Activated CD4-positive, alpha-beta T cell treated with anti-CD3 and anti-CD28 coated beads for 48 hours (primary cell): ENCODE data around the gene SHC2.
"Not testable (repeated sequence)": the region's sequence is repeated elsewhere in the genome, so short reads cannot be mapped to it uniquely, and the experiment has no call there.

Experiments
- DNase-seq: peaks from one replicate; pipeline ENCODE4 v3.0.0-alpha.2; 2020

Gene SHC2

GRCh38 chr19:386632-387301 is 74.1 kb downstream of the SHC2 start:
- DNase-seq: not testable (repeated sequence)

GRCh38 chr19:386189-386588 is 74.6 kb downstream of the SHC2 start:
- DNase-seq: not testable (repeated sequence)

GRCh38 chr19:384799-385169 is 76.0 kb downstream of the SHC2 start:
- no peak for DNase-seq

GRCh38 chr19:383922-384798 is 76.7 kb downstream of the SHC2 start:
- DNase-seq: peak; percentile 36

GRCh38 chr19:383040-383439 is 77.8 kb downstream of the SHC2 start:
- DNase-seq: no peak

- peak; percentile 57 for DNase-seq
Measured at GRCh38 chr19:382578-382977, 78.3 kb downstream of the SHC2 start.

- DNase-seq: peak; percentile 36
Measured at GRCh38 chr19:381901-382300, 78.9 kb downstream of the SHC2 start.

GRCh38 chr19:380618-381219 is 80.1 kb downstream of the SHC2 start:
- peak; percentile 28 for DNase-seq

GRCh38 chr19:379796-380195 is 81.0 kb downstream of the SHC2 start:
- DNase-seq: no peak

GRCh38 chr19:378706-379105 is 82.1 kb downstream of the SHC2 start:
- no peak for DNase-seq

- DNase-seq: no peak
Measured at GRCh38 chr19:377801-378581, 82.8 kb downstream of the SHC2 start.

- DNase-seq: no peak
Measured at GRCh38 chr19:376111-376470, 84.7 kb downstream of the SHC2 start.

- no peak for DNase-seq
Measured at GRCh38 chr19:375395-376110, 85.3 kb downstream of the SHC2 start.

- no peak for DNase-seq
Measured at GRCh38 chr19:374886-375235, 86.0 kb downstream of the SHC2 start.

- DNase-seq: no peak
Measured at GRCh38 chr19:374183-374885, 86.5 kb downstream of the SHC2 start.

GRCh38 chr19:373391-374182 is 87.2 kb downstream of the SHC2 start:
- DNase-seq: no peak

- DNase-seq: no peak
Measured at GRCh38 chr19:372306-372890, 88.4 kb downstream of the SHC2 start.

GRCh38 chr19:371501-372168 is 89.2 kb downstream of the SHC2 start:
- DNase-seq: no peak

- DNase-seq: no peak
Measured at GRCh38 chr19:370641-371330, 90.0 kb downstream of the SHC2 start.

- DNase-seq: no peak
Measured at GRCh38 chr19:369876-370275, 91.0 kb downstream of the SHC2 start.
